ENCODE data around the gene MAP3K9. TPM values are rescaled to one million over a fixed set of nuclear protein-coding genes. Genes with fewer than 3 reads are reported as not detected.

The MAP3K9 gene
- total RNA-seq, 4 donors from 2014 or later, result under 0.01 to 0.38 (median 0.16) TPM; not detected in 1

- TF ChIP-seq, protein P1, sequence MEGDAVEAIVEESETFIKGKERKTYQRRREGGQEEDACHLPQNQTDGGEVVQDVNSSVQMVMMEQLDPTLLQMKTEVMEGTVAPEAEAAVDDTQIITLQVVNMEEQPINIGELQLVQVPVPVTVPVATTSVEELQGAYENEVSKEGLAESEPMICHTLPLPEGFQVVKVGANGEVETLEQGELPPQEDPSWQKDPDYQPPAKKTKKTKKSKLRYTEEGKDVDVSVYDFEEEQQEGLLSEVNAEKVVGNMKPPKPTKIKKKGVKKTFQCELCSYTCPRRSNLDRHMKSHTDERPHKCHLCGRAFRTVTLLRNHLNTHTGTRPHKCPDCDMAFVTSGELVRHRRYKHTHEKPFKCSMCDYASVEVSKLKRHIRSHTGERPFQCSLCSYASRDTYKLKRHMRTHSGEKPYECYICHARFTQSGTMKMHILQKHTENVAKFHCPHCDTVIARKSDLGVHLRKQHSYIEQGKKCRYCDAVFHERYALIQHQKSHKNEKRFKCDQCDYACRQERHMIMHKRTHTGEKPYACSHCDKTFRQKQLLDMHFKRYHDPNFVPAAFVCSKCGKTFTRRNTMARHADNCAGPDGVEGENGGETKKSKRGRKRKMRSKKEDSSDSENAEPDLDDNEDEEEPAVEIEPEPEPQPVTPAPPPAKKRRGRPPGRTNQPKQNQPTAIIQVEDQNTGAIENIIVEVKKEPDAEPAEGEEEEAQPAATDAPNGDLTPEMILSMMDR (IDR thresholded peaks at IDR 0.05; ENCODE audit: low read depth), result no peak
These were observed 16.4 kb downstream of the MAP3K9 start for GRCh38 chr14:70792939-70793338.

- TF ChIP-seq, protein P1 (IDR thresholded peaks at IDR 0.05; ENCODE audit: low read depth), result no peak
These were observed 17.3 kb downstream of the MAP3K9 start for GRCh38 chr14:70791971-70792370.

- TF ChIP-seq, protein P1 (IDR thresholded peaks at IDR 0.05; ENCODE audit: low read depth), result no peak
These were observed 19.4 kb downstream of the MAP3K9 start for GRCh38 chr14:70789961-70790360.

- TF ChIP-seq, protein P1 (IDR thresholded peaks at IDR 0.05; ENCODE audit: low read depth), result no peak
These were observed 20.0 kb downstream of the MAP3K9 start for GRCh38 chr14:70789361-70789760.

DNA sequence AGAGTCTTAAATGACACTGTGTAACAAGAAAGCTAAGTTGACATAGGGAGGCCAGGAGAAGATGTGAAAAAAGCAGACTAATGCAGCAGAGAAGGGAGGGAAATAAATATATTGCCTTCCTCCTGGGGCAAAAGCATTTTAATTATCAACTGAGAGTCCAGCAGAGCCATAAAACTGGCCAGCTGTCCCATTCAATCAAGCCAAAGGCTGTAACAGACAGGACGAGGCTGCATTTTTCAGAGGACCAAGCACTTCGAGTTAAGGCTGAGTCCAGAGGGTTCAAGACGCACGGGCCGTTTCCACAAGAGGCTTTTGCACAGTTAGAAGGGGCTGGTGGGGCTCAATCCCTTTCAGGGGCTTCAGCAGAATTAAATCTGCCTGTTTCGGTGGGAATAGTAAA, 20.4 kb downstream of the MAP3K9 start:
- TF ChIP-seq, protein P1 (IDR thresholded peaks at IDR 0.05; ENCODE audit: low read depth), result no peak

GRCh38 chr14:70785556-70785955, 23.8 kb downstream of the MAP3K9 start:
- TF ChIP-seq, protein P1 (IDR thresholded peaks at IDR 0.05; ENCODE audit: low read depth), result no peak

DNA sequence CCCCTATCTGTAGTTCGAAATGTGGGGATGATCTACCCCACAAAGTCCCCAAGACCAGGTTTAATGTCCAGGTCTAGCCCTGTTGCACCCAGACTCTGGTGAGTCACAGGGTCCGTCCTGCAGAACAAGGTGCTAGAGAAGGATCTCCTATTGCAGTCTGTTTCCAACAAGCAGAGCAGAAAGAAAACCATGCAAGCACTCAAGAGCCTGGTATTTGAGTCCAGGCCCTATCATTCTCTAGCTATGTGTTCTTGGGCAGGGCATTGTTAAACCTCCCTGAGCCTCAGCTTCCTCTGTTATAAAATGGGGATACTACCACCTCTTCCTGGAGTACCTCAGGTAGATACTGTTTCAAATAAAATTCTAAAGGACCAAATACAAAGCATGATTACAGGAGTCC, 24.4 kb downstream of the MAP3K9 start:
- TF ChIP-seq, protein P1 (IDR thresholded peaks at IDR 0.05; ENCODE audit: low read depth), result no peak

All from subcutaneous adipose tissue (tissue), 4 donors.